COR-L47 (cell line): ENCODE results near the gene GMNN.
"Not testable (repeated sequence)": the region's sequence is repeated elsewhere in the genome, so short reads cannot be mapped to it uniquely, and the experiment has no call there.

ENCODE experiments used
- DNase-seq: peaks from one replicate; lab custom pipeline; 2025; lab: John Stamatoyannopoulos, UW

GMNN gene

DNA sequence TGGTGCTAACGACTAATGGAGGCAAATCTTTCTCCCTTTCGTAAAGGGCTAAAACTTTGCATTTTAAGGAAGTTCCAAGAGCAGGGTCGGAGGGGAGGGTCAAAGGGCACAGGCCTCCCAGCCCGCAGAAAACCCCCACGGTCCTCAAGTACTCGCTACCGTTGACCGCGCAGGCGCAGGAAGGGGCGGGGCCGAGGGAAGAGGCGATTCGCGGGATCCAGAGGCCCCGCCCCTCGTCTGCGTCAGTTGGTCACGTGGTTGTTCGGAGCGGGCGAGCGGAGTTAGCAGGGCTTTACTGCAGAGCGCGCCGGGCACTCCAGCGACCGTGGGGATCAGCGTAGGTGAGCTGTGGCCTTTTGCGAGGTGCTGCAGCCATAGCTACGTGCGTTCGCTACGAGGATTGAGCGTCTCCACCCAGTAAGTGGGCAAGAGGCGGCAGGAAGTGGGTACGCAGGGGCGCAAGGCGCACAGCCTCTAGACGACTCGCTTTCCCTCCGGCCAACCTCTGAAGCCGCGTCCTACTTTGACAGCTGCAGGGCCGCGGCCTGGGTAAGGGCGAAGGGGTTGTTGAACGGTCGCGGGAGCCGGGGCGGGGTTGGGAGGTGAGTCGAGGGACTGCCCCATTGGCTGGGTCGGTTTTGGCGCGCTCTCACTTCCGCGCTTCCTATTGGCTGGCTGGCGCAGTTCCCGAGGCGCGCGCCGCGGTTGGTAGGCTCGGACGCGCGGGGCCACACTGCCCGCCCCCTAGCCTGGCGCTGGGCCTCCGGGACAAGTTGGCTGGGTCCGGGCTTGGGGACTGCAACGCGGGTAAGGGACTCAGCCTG lies at the start of gene GMNN:
GMNN (plus strand) TSS at position 242 of the 824 bp plus-strand sequence. CDS start 2,310 bp downstream, outside the sequence.
- DNase-seq, result peak; percentile 97

GRCh38 chr6:24730653-24731052 lies 44.1 kb upstream of the GMNN start:
- DNase-seq, result not testable (repeated sequence)

DNA sequence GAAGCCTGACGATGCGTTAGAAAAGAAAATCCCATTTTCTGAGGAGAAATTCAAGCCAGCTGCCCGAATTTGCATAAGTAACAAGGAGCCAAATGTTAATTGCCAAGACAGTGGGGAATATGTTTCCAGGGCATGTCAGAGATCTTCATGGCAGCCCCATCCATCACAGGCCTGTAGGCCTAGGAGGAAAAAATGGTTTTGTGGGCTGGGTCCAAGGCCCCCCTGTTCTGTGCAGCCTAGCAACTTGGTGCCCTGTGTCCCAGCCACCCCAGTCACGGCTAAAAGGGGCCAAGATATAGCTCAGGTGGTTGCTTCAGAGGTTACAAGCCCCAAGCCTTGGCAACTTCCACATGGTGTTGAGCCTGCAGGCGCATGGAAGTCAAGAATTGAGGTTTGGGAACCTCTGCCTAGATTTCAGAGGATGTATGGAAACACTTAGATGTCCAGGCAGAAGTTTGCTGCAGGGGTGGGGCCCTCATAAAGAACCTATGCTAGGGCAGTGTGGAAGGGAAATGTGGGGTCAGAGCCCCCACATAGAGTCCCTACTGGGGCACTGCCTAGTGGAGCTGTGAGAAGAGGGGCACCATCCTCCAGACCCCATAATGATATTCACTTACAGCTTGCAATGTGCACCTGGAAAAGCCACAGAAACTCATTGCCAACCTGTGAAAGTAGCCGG lies 43.1 kb upstream of the GMNN start:
- DNase-seq, result not testable (repeated sequence)

DNA sequence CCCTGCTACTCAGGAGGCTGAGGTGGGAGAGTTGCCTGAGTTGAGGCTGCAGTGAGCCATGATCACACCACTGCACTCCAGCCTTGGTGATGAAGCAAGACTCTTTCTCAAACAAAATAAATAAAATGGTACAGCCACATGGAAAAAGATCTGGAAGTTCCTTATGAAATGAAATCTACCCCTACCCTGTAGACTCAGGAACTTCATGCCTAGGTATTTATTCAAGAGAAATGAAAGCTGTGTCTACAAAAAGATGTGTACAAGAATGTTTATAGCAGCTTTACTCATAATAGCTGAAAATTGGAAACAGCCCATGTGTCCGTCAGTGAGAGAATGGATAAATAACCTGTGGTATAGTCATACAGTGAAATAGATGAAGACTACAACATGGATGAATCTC lies 40.6 kb upstream of the GMNN start:
- DNase-seq, result no peak

- not testable (repeated sequence) for DNase-seq
Measured at GRCh38 chr6:24734710-24735109, 40.0 kb upstream of the GMNN start.

- DNase-seq, result no peak
Measured at GRCh38 chr6:24738741-24739140, 36.0 kb upstream of the GMNN start.

GRCh38 chr6:24740861-24741260 lies 33.9 kb upstream of the GMNN start:
- no peak for DNase-seq

- no peak for DNase-seq
Measured at GRCh38 chr6:24742216-24742738, 32.5 kb upstream of the GMNN start.

- DNase-seq, result no peak
Measured at GRCh38 chr6:24743265-24743943, 31.3 kb upstream of the GMNN start.

GRCh38 chr6:24743944-24744335 lies 30.8 kb upstream of the GMNN start:
- DNase-seq, result no peak

GRCh38 chr6:24744911-24745310 lies 29.8 kb upstream of the GMNN start:
- no peak for DNase-seq

GRCh38 chr6:24749297-24749696 lies 25.4 kb upstream of the GMNN start:
- DNase-seq, result no peak

DNA sequence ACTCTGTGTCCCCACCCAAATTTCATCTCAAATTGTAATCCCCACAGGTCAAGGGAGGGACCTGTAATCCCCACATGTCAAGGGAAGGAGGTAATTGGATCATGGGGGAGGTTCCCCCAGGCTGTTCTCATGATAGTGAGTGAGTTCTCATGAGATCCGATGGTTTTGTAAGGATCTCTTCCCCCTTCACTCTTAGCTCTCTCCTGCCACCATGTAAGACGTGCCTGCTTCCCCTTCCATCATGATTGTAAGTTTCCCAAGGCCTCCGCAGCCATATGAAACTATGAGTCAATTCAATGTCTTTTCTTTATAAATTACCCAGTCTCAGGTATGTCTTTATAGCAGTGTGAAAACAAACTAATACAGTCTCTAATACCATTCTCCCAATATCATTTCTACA lies 23.9 kb upstream of the GMNN start:
- not testable (repeated sequence) for DNase-seq

GRCh38 chr6:24752503-24752902 lies 22.2 kb upstream of the GMNN start:
- no peak for DNase-seq

DNA sequence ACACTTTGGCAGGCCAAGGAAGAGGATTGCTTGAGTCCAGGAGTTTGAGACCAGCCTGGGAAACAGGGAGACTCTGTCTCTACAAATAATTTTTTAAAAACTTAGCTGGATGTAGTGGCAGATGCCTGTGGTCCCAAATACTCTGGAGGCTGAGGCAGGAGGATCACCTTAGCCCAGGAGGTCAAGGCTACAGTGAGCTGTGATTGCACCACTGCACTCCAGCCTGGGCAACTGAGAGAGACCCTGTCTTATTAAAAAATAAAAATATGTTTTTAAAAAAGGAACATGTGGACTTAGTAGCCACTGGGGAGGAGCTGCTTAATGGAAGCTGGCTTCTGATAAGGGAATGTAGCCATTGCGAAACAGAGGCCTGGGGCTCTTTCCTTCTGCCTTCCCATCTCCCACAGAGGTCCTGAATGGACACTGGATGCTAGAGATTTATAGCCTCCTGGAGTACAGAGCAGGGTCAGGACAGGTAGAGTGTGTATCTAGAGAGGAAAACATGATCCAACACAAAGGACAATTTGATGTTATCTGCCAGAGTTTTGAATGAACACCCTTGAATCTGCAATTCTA lies 21.7 kb upstream of the GMNN start:
- no peak for DNase-seq

GRCh38 chr6:24753545-24753944 lies 21.2 kb upstream of the GMNN start:
- DNase-seq, result no peak

GRCh38 chr6:24754378-24754777 lies 20.4 kb upstream of the GMNN start:
- not testable (repeated sequence) for DNase-seq

- no peak for DNase-seq
Measured at GRCh38 chr6:24755279-24755678, 19.5 kb upstream of the GMNN start.

DNA sequence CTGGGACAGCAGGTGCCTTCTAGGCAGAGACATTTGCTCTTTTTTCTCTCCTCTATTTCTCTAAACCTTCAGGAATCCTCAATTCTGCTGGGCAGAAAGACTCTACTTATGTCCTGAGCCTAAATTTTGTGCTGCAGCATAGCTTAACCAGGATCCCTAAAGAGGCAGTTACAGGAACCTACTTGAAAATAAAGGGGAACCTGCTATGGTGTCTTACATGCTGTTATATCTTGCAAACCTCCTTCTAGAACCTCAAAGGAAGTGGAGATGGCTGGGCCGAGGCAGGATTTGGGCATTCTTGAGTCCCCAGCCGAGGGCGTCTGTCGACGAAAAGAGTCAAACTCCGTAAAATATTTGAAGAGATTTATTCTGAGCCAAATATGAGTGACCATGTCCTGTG lies 17.1 kb upstream of the GMNN start:
- DNase-seq, result no peak

- DNase-seq, result no peak
Measured at GRCh38 chr6:24759718-24760117, 15.0 kb upstream of the GMNN start.

DNA sequence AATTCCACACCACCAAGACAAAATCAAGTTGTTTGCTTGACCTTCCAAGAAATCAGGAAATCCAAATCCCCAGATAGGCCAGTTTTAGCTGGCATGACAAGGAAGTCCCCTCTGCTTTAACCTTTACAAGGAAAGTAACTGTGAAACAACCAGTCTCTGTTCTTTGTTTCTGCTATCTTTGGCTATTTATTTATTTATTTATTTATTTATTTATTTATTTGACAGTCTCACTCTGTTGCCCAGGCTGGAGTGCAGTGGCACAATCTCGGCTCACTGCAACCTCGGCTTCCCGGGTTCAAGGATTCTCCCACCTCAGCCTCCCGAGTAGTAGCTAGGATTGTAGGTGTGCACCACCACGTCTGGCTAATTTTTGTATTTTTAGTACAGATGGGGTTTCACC lies 14.5 kb upstream of the GMNN start:
- no peak for DNase-seq

GRCh38 chr6:24761193-24761835 lies 13.4 kb upstream of the GMNN start:
- no peak for DNase-seq
